ENCODE results near the gene MIEF1.

Gene MIEF1

DNA sequence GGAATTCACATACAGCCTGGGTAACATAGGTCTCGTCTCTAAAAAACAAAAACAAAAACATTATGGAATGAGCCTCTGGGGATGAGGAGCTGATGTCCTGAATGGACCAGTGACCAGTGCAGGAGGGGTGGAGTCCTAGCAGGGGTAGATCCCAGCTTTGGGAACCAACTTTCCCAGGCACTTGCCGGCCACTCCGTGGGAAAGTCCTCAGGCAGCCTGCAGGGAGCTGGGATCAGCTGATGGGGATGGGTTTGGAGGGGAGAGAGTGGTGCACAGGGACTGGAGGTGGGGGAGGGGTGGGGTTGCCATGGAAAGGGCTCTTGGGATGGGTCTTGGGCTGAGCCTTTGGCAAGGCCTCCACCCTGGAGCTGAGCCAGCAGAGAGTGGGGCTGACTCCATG, 26.2 kb upstream of the MIEF1 start:
- TF ChIP-seq, protein P1, sequence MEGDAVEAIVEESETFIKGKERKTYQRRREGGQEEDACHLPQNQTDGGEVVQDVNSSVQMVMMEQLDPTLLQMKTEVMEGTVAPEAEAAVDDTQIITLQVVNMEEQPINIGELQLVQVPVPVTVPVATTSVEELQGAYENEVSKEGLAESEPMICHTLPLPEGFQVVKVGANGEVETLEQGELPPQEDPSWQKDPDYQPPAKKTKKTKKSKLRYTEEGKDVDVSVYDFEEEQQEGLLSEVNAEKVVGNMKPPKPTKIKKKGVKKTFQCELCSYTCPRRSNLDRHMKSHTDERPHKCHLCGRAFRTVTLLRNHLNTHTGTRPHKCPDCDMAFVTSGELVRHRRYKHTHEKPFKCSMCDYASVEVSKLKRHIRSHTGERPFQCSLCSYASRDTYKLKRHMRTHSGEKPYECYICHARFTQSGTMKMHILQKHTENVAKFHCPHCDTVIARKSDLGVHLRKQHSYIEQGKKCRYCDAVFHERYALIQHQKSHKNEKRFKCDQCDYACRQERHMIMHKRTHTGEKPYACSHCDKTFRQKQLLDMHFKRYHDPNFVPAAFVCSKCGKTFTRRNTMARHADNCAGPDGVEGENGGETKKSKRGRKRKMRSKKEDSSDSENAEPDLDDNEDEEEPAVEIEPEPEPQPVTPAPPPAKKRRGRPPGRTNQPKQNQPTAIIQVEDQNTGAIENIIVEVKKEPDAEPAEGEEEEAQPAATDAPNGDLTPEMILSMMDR (IDR thresholded peaks at IDR 0.05; ENCODE audit: insufficient read depth, low read length) = no peak
- TF ChIP-seq, protein P2, sequence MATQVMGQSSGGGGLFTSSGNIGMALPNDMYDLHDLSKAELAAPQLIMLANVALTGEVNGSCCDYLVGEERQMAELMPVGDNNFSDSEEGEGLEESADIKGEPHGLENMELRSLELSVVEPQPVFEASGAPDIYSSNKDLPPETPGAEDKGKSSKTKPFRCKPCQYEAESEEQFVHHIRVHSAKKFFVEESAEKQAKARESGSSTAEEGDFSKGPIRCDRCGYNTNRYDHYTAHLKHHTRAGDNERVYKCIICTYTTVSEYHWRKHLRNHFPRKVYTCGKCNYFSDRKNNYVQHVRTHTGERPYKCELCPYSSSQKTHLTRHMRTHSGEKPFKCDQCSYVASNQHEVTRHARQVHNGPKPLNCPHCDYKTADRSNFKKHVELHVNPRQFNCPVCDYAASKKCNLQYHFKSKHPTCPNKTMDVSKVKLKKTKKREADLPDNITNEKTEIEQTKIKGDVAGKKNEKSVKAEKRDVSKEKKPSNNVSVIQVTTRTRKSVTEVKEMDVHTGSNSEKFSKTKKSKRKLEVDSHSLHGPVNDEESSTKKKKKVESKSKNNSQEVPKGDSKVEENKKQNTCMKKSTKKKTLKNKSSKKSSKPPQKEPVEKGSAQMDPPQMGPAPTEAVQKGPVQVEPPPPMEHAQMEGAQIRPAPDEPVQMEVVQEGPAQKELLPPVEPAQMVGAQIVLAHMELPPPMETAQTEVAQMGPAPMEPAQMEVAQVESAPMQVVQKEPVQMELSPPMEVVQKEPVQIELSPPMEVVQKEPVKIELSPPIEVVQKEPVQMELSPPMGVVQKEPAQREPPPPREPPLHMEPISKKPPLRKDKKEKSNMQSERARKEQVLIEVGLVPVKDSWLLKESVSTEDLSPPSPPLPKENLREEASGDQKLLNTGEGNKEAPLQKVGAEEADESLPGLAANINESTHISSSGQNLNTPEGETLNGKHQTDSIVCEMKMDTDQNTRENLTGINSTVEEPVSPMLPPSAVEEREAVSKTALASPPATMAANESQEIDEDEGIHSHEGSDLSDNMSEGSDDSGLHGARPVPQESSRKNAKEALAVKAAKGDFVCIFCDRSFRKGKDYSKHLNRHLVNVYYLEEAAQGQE (IDR thresholded peaks at IDR 0.05; ENCODE audit: insufficient replicate concordance, low read depth) = no peak
- no peak for TF ChIP-seq SPI1 (IDR thresholded peaks at IDR 0.05; ENCODE audit: borderline replicate concordance, low read depth)
- TF ChIP-seq POLR2AphosphoS5 (IDR thresholded peaks at IDR 0.05; ENCODE audit: low read depth) = no peak
- no peak for TF ChIP-seq GABPA (IDR thresholded peaks at IDR 0.05; ENCODE audit: low read depth)
- DNase-seq (ENCODE audit: low read depth in 1 of 2, low spot score in 1 of 2) = no peak
- H3K27me3 ChIP-seq (ENCODE audit: insufficient read depth, poor library complexity, severe bottlenecking) = no peaks in the 10 kb centered on the region
- no peak overlapping the region for H3K4me3 ChIP-seq (replicated peaks; ENCODE audit: insufficient read depth, low read length)
- no peak overlapping the region for H3K27ac ChIP-seq (replicated peaks)

DNA sequence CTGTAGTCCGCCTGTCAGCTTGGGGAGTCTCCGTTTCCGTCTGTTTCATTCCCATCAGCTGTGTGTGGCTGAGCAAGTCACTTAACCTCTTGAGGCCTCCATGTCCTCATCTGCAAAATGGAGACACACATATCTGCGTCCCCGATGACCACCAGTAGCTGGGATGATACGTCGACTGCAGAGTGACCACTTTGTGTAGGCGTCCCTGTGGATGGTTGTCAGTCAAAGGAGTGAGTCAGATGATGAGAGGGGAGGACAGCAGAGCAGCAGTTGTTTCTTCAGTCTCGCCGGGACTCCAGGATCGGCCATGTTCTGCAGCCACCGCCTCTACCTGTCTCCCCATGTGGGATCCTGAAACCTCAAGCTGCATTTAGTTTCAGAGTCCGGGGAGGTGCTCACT, 25.4 kb upstream of the MIEF1 start:
- no peaks in the 10 kb centered on the region for H3K27me3 ChIP-seq (ENCODE audit: insufficient read depth, poor library complexity, severe bottlenecking)
- TF ChIP-seq SPI1 (IDR thresholded peaks at IDR 0.05; ENCODE audit: borderline replicate concordance, low read depth) = no peak
- no peak for DNase-seq (ENCODE audit: low read depth in 1 of 2, low spot score in 1 of 2)
- no peak overlapping the region for H3K27ac ChIP-seq (replicated peaks)
- no peak overlapping the region for H3K4me3 ChIP-seq (replicated peaks; ENCODE audit: insufficient read depth, low read length)

DNA sequence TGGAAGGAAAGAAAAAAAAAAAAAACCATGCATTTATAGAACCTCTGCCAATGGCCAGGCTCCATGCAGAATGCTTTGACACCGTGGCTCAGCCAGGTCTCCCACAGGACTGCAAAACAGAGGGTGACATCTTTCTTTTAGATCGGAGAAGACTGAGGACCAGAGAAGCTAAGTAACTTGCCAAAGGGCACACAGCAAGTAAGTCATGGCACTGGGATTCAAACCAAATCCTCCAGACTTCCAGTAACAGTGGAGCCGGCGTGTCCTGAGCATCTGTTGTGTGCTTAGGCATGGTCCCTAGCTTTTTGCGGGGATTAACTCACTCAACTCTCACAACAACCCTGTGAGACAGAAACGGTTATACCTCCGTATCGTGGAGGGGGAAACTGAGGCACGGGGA, 24.5 kb upstream of the MIEF1 start:
- H3K27ac ChIP-seq (replicated peaks) = no peak overlapping the region
- TF ChIP-seq, protein P1 (IDR thresholded peaks at IDR 0.05; ENCODE audit: insufficient read depth, low read length) = no peak
- TF ChIP-seq, protein P2 (IDR thresholded peaks at IDR 0.05; ENCODE audit: insufficient replicate concordance, low read depth) = no peak
- no peak for TF ChIP-seq SPI1 (IDR thresholded peaks at IDR 0.05; ENCODE audit: borderline replicate concordance, low read depth)
- no peak for TF ChIP-seq GABPA (IDR thresholded peaks at IDR 0.05; ENCODE audit: low read depth)
- TF ChIP-seq POLR2AphosphoS5 (IDR thresholded peaks at IDR 0.05; ENCODE audit: low read depth) = no peak
- no peak overlapping the region for H3K4me3 ChIP-seq (replicated peaks; ENCODE audit: insufficient read depth, low read length)
- no peak for DNase-seq (ENCODE audit: low read depth in 1 of 2, low spot score in 1 of 2)
- no peaks in the 10 kb centered on the region for H3K27me3 ChIP-seq (ENCODE audit: insufficient read depth, poor library complexity, severe bottlenecking)

DNA sequence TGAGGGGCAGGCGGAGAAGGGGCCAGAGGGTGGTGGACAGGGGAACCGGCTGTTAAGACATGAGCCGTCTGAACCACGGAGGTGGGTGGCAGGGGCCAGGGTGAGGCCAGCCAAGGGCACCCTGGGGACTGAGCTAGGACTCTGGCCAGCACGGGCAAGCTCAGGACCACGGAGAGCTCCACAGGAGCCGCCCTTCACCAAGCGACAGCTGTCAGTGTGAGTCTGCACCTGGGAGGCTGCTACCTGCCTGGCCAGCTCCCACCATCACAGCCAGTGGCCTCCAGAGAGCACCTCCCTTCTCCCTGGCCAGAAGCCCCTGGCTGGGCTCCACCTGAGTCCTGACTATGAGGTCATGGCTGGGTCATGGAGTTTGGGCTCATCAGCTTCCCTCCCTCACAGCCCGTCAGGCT, 23.6 kb upstream of the MIEF1 start:
- Histone ChIP-seq H3K27ac (replicated peaks) (no peak overlapping the region), H3K4me3 (replicated peaks; ENCODE audit: insufficient read depth, low read length) (no peak overlapping the region), H3K27me3 (ENCODE audit: insufficient read depth, poor library complexity, severe bottlenecking) (no peaks in the 10 kb centered on the region)
- no peak for DNase-seq (ENCODE audit: low read depth in 1 of 2, low spot score in 1 of 2)
- TF ChIP-seq POLR2AphosphoS5 (IDR thresholded peaks at IDR 0.05; ENCODE audit: low read depth) = no peak
- TF ChIP-seq, protein P2 (IDR thresholded peaks at IDR 0.05; ENCODE audit: insufficient replicate concordance, low read depth) = peak; percentile 97

Measured in HL-60 (cell line).